HepG2 (cell line): Measurements from ENCODE around the gene MTMR4. TPM values are rescaled to one million over a fixed set of nuclear protein-coding genes. Genes with fewer than 3 reads are reported as not detected.

Experiments used
- ADNP ChIP-seq: sonication (generic); formaldehyde crosslinking; IDR thresholded peaks from 2 replicates; pipeline ENCODE4 v1.4.0; 2020; ENCODE audit warnings: missing genetic modification reagents
- ASH2L ChIP-seq: fragments of 300-600, 200-600 bp; sonication (generic); IDR thresholded peaks from 2 replicates; pipeline ENCODE4 v1.7.0; 2017; ENCODE audit warnings: low read depth, mild to moderate bottlenecking, moderate library complexity, mixed read lengths, low read length; ENCODE audit not compliant: insufficient read length
- ATF7-NPFF ChIP-seq: sonication (generic); formaldehyde crosslinking; IDR thresholded peaks from 2 replicates; pipeline ENCODE4 v1.8.1; 2023; ENCODE audit warnings: mild to moderate bottlenecking, low read depth, missing genetic modification reagents, moderate library complexity
- GABPA ChIP-seq, 2 experiments: IDR thresholded peaks; 2 replicates each; pipeline ENCODE4 v1.6.1; 2011 to 2016; ENCODE audit warnings: low read depth in 2 of 2, low read length in 1 of 2, missing biosample characterization in 1 of 2, missing genetic modification characterization in 1 of 2
- HNRNPK ChIP-seq: fragments of 200-400 bp; formaldehyde crosslinking; IDR thresholded peaks from 2 replicates; pipeline ENCODE4 v1.6.1; 2018; ENCODE audit warnings: low read length, low read depth, moderate library complexity, mild to moderate bottlenecking; ENCODE audit not compliant: poor library complexity, severe bottlenecking
- KAT7 ChIP-seq: IDR thresholded peaks from 2 replicates; pipeline ENCODE4 v1.6.1; 2018; ENCODE audit warnings: borderline replicate concordance, missing compliant biosample characterization
- MBNL3 ChIP-seq: fragments of 250-450 bp; sonication (Bioruptor Pico); conservative IDR thresholded peaks from 2 replicates; pipeline ENCODE4 v1.8.0; 2022; ENCODE audit warnings: mild to moderate bottlenecking, inconsistent platforms
- MED1 ChIP-seq: sonication (generic); formaldehyde crosslinking; IDR thresholded peaks from 2 replicates; pipeline ENCODE4 v1.4.0; 2020; ENCODE audit warnings: missing genetic modification reagents
- MTA1 ChIP-seq: sonication (generic); formaldehyde crosslinking; IDR thresholded peaks from 2 replicates; pipeline ENCODE4 v1.4.0; 2020; ENCODE audit warnings: missing genetic modification reagents, mild to moderate bottlenecking, borderline replicate concordance
- MYNN ChIP-seq: sonication (generic); formaldehyde crosslinking; IDR thresholded peaks from 2 replicates; pipeline ENCODE4 v1.4.0; 2020; ENCODE audit warnings: mild to moderate bottlenecking, low read depth, missing genetic modification reagents
- PAX8 ChIP-seq: sonication (generic); formaldehyde crosslinking; IDR thresholded peaks from 2 replicates; pipeline ENCODE4 v1.8.0; 2022; ENCODE audit warnings: mild to moderate bottlenecking, missing genetic modification reagents, borderline replicate concordance
- REXO4 ChIP-seq: sonication (generic); formaldehyde crosslinking; IDR thresholded peaks from 2 replicates; pipeline ENCODE4 v1.8.0; 2022; ENCODE audit warnings: missing genetic modification reagents, mild to moderate bottlenecking, borderline replicate concordance
- RFX5 ChIP-seq: IDR thresholded peaks from 2 replicates; pipeline ENCODE4 v1.6.1; 2011; ENCODE audit warnings: low read depth, low read length, improper control_type of control experiment
- SNRNP70 ChIP-seq: fragments of 200-400 bp; formaldehyde crosslinking; IDR thresholded peaks from 2 replicates; pipeline ENCODE4 v1.6.1; 2017; ENCODE audit warnings: mild to moderate bottlenecking, low read depth, low read length, moderate library complexity
- SP140L ChIP-seq: sonication (generic); formaldehyde crosslinking; IDR thresholded peaks from 2 replicates; pipeline ENCODE4 v1.4.0; 2020; ENCODE audit warnings: missing genetic modification reagents, borderline replicate concordance
- TBX2 ChIP-seq: sonication (generic); formaldehyde crosslinking; IDR thresholded peaks from 2 replicates; pipeline ENCODE4 v1.5.0; 2020; ENCODE audit warnings: missing genetic modification reagents, mild to moderate bottlenecking, borderline replicate concordance
- XRCC5 ChIP-seq: fragments of 200-400 bp; formaldehyde crosslinking; optimal IDR thresholded peaks from 2 replicates; pipeline ENCODE3; 2017; ENCODE audit warnings: mild to moderate bottlenecking, low read length
- ZBTB8A ChIP-seq: sonication (generic); formaldehyde crosslinking; IDR thresholded peaks from 2 replicates; pipeline ENCODE4 v1.4.0; 2020; ENCODE audit warnings: mild to moderate bottlenecking, low read depth, missing genetic modification reagents, borderline replicate concordance
- ZFP36L2 ChIP-seq: sonication (generic); formaldehyde crosslinking; IDR thresholded peaks from 2 replicates; pipeline ENCODE4 v1.4.0; 2020; ENCODE audit warnings: missing genetic modification reagents
- ZFP90 ChIP-seq: sonication (generic); formaldehyde crosslinking; IDR thresholded peaks from 2 replicates; pipeline ENCODE4 v1.8.0; 2022; ENCODE audit warnings: missing genetic modification reagents, mild to moderate bottlenecking, inconsistent platforms, borderline replicate concordance
- ZNF333 ChIP-seq: sonication (generic); formaldehyde crosslinking; IDR thresholded peaks from 2 replicates; pipeline ENCODE4 v1.4.0; 2020; ENCODE audit warnings: mild to moderate bottlenecking, missing genetic modification reagents, borderline replicate concordance
- ZNF337 ChIP-seq: sonication (generic); formaldehyde crosslinking; IDR thresholded peaks from 2 replicates; pipeline ENCODE4 v1.5.1; 2020; ENCODE audit warnings: missing genetic modification reagents, low read depth, mild to moderate bottlenecking, borderline replicate concordance
- polyA plus RNA-seq, 8 experiments: library from polyadenylated mRNA; depleted of rRNA in 3 of 8; stranded (reverse) in 7 of 8; unstranded in 1 of 8; fragments of >200 nt; fragmentation: Illumina TruSeq in 4 of 8; extraction: Trizol in 4 of 8; gene quantifications; 2 replicates each; pipeline versions ENCODE4 v1.2.1 to v1.2.3, GENCODE V29; 2011 to 2016; ENCODE audit warnings: low read depth in 4 of 8, missing spikeins in 1 of 8, mixed read lengths in 1 of 8; ENCODE audit not compliant: insufficient read depth in 1 of 8
- total RNA-seq, 5 experiments: library from RNA; depleted of rRNA; stranded (reverse); fragments of >200 nt; fragmentation: Illumina TruSeq; extraction: Trizol; gene quantifications; 2 replicates each; pipeline ENCODE4 v1.2.3, GENCODE V29; 2016; ENCODE audit warnings: low read depth in 1 of 5
- TF ChIP-seq, protein P1 (sequence below): sonication (generic); formaldehyde crosslinking; IDR thresholded peaks from 2 replicates; pipeline ENCODE4 v1.9.0; 2021; ENCODE audit warnings: mild to moderate bottlenecking, missing genetic modification reagents
- TF ChIP-seq, protein P2 (sequence below): sonication (generic); formaldehyde crosslinking; IDR thresholded peaks from 2 replicates; pipeline ENCODE4 v1.8.1; 2023; ENCODE audit warnings: mild to moderate bottlenecking, missing genetic modification reagents

MTMR4 gene
- total and polyA plus RNA-seq, 2 of the 13 experiments (the other 11 are each of a cell fraction or from before 2014, with no cell fraction given): 62.5 to 65.1 TPM

DNA sequence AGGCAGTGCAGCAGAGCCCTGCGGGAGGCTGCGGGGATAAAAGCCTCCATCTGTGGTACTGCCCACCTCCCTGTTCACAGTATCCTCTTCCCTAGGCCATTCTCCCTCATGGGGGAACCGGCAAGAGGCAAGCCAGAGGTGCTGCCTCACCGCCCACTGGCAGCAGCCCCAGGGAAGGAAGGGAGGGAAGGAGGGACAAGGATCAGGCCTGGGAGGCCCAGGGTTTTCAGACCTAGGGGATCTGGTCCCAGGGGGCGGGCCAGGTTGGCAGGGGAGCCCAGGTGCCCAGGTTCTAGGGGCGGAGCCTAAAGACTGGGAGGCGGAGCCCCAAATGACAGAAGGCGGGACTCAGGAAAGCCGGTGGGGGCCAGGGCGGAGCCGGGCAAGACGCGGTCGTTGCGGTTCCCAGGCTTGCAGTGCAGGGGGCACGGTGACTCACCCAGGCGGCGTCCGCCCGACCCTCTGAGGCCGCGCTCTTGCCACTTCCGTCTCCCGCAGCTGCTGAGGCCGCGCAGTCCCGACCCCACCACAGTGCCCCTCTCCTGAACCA is 3.0 kb upstream of the MTMR4 start (continued):
- TF ChIP-seq, protein P1, sequence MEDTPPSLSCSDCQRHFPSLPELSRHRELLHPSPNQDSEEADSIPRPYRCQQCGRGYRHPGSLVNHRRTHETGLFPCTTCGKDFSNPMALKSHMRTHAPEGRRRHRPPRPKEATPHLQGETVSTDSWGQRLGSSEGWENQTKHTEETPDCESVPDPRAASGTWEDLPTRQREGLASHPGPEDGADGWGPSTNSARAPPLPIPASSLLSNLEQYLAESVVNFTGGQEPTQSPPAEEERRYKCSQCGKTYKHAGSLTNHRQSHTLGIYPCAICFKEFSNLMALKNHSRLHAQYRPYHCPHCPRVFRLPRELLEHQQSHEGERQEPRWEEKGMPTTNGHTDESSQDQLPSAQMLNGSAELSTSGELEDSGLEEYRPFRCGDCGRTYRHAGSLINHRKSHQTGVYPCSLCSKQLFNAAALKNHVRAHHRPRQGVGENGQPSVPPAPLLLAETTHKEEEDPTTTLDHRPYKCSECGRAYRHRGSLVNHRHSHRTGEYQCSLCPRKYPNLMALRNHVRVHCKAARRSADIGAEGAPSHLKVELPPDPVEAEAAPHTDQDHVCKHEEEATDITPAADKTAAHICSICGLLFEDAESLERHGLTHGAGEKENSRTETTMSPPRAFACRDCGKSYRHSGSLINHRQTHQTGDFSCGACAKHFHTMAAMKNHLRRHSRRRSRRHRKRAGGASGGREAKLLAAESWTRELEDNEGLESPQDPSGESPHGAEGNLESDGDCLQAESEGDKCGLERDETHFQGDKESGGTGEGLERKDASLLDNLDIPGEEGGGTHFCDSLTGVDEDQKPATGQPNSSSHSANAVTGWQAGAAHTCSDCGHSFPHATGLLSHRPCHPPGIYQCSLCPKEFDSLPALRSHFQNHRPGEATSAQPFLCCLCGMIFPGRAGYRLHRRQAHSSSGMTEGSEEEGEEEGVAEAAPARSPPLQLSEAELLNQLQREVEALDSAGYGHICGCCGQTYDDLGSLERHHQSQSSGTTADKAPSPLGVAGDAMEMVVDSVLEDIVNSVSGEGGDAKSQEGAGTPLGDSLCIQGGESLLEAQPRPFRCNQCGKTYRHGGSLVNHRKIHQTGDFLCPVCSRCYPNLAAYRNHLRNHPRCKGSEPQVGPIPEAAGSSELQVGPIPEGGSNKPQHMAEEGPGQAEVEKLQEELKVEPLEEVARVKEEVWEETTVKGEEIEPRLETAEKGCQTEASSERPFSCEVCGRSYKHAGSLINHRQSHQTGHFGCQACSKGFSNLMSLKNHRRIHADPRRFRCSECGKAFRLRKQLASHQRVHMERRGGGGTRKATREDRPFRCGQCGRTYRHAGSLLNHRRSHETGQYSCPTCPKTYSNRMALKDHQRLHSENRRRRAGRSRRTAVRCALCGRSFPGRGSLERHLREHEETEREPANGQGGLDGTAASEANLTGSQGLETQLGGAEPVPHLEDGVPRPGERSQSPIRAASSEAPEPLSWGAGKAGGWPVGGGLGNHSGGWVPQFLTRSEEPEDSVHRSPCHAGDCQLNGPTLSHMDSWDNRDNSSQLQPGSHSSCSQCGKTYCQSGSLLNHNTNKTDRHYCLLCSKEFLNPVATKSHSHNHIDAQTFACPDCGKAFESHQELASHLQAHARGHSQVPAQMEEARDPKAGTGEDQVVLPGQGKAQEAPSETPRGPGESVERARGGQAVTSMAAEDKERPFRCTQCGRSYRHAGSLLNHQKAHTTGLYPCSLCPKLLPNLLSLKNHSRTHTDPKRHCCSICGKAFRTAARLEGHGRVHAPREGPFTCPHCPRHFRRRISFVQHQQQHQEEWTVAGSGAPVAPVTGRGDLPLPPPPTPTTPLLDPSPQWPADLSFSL (CRISPR knock-in tag): no peak
- TF ChIP-seq MTA1 (CRISPR knock-in tag) (no peak), ASH2L (no peak), SNRNP70 (no peak), ZFP90 (peak; percentile 83), MED1 (CRISPR knock-in tag) (no peak), TBX2 (0 out of 2 replicates have a peak, but pooled peaks have one; percentile 7), MBNL3 (CRISPR knock-in tag) (no peak), ZFP36L2 (CRISPR knock-in tag) (no peak), ZBTB8A (CRISPR knock-in tag) (no peak), RFX5 (no peak), XRCC5 (no peak), ZNF337 (CRISPR knock-in tag) (no peak), REXO4 (CRISPR knock-in tag) (no peak), ADNP (CRISPR knock-in tag) (no peak), ZNF333 (CRISPR knock-in tag) (0 out of 2 replicates have a peak, but pooled peaks have one; percentile 49), GABPA (IDR thresholded peaks at IDR 0.05; ENCODE audit: low read depth, low read length) (peak; percentile 64), GABPA (CRISPR knock-in tag; IDR thresholded peaks at IDR 0.05; ENCODE audit: low read depth) (no peak), SP140L (CRISPR knock-in tag) (0 out of 2 replicates have a peak, but pooled peaks have one; percentile 32), MYNN (CRISPR knock-in tag) (no peak), HNRNPK (no peak), PAX8 (CRISPR knock-in tag) (no peak), KAT7 (CRISPR knock-in tag) (no peak), ATF7-NPFF (CRISPR knock-in tag) (no peak)
- TF ChIP-seq, protein P2, sequence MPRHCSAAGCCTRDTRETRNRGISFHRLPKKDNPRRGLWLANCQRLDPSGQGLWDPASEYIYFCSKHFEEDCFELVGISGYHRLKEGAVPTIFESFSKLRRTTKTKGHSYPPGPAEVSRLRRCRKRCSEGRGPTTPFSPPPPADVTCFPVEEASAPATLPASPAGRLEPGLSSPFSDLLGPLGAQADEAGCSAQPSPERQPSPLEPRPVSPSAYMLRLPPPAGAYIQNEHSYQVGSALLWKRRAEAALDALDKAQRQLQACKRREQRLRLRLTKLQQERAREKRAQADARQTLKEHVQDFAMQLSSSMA (CRISPR knock-in tag): no peak
